ENCODE data around the gene ST6GAL1. TPM values are rescaled to one million over a fixed set of nuclear protein-coding genes. Genes with fewer than 3 reads are reported as not detected.

Gene ST6GAL1
- total RNA-seq, 4 donors from 2014 or later: 18.0 to 32.2 (median 20.9) TPM

DNA sequence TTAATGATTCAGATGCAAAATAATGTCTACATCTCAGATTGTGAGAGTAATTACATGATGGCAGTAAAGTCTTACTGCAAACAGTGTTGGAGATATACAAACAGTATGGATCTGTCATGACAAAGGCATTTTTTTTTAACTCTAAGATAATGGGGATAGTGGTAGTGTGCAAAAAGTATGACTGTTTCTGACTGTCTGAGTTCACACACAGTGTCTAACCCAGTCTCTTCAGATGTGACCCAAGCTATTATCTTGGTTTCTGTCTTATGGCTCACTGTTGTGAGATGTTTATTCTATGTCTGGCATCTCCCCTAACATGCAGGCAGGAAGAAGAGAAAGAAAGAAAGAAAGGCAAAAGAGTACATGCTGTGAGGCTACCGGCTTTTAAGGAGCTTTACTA, 191.9 kb downstream of the ST6GAL1 start:
- no peak for ATAC-seq
- Histone ChIP-seq H3K4me1 (no peaks in the 10 kb centered on the region), H3K9me3 (no peaks in the 10 kb centered on the region), H3K4me3 (no peak overlapping the region), H3K27me3 (no peaks in the 10 kb centered on the region), H3K27ac (no peak overlapping the region), H3K36me3 (peaks cover 0 to 9% of the 10 kb centered on the region in 2 donors)
- TF ChIP-seq, protein P1, sequence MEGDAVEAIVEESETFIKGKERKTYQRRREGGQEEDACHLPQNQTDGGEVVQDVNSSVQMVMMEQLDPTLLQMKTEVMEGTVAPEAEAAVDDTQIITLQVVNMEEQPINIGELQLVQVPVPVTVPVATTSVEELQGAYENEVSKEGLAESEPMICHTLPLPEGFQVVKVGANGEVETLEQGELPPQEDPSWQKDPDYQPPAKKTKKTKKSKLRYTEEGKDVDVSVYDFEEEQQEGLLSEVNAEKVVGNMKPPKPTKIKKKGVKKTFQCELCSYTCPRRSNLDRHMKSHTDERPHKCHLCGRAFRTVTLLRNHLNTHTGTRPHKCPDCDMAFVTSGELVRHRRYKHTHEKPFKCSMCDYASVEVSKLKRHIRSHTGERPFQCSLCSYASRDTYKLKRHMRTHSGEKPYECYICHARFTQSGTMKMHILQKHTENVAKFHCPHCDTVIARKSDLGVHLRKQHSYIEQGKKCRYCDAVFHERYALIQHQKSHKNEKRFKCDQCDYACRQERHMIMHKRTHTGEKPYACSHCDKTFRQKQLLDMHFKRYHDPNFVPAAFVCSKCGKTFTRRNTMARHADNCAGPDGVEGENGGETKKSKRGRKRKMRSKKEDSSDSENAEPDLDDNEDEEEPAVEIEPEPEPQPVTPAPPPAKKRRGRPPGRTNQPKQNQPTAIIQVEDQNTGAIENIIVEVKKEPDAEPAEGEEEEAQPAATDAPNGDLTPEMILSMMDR (IDR thresholded peaks at IDR 0.05): no peak
- TF ChIP-seq POLR2AphosphoS5 (IDR thresholded peaks at IDR 0.05): no peak
- no peak for TF ChIP-seq POLR2A (IDR thresholded peaks at IDR 0.05)
- no peak for TF ChIP-seq EP300 (IDR thresholded peaks at IDR 0.05)
- WGBS, 2 donors (ENCODE audit: low coverage in 1 of 2): 71 to 100% methylated on average over 1 of the region's 1 CpG

DNA sequence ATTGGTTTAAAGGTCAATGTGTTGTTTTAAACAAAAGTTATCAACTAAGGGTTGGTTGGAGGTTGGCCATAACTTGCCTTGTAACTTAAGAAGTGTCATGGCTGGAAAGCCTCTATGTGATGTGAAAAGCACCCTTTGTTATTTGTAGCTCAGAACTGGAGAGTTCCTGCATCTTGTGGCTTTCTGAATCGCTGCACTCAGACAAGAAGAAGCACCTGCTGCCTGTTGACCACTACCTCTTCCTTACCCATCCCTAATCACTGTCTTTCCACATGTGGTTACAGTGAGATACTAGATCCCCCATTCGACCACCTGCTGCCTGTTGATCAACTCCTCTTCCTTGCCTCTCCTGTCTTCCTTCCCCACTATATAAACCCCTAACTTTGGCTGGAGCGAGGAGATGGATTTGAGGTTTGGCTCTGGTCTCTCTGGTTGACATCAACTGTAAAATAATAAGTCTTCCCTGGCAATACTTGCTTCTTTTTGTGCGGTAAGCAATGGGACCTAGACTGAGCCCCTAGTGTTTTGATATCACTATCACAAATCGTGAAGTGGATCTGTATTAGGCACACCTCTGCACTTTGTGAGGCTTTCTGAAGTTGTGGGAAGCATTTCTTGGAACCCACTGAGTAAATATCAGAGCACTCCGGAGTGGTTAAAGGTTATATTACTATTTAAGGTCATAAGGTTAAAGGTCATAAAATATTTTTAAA, 195.1 kb downstream of the ST6GAL1 start:
- TF ChIP-seq POLR2A (IDR thresholded peaks at IDR 0.05): no peak
- peaks cover 0 to 9% of the 10 kb centered on the region in 2 donors for H3K36me3 ChIP-seq
- ATAC-seq: no peak
- H3K4me3 ChIP-seq: no peak overlapping the region
- 89% methylated on average over 4 to 5 of the region's 6 CpGs for WGBS, 2 donors (ENCODE audit: low coverage in 1 of 2)
- H3K9me3 ChIP-seq: no peaks in the 10 kb centered on the region
- H3K27ac ChIP-seq: no peak overlapping the region
- H3K27me3 ChIP-seq: no peaks in the 10 kb centered on the region
- no peaks in the 10 kb centered on the region for H3K4me1 ChIP-seq

Other genes starting within 250 kb of the ST6GAL1 start
- gene KNG1, start 213.2 kb upstream of the ST6GAL1 start, total RNA-seq: not detected
- gene EIF4A2, start 146.9 kb upstream of the ST6GAL1 start, total RNA-seq: 100 to 1,000 TPM; 359 to 660 (median 508) TPM
- gene RFC4, start 124.0 kb upstream of the ST6GAL1 start, total RNA-seq: 10 to 100 TPM in 2 of 4 donors, 1 to 10 TPM in 2; 8.1 to 12.2 (median 10.5) TPM
- 10 to 100 TPM in 1 of 4 donors, under 1 TPM in 3; 0.23 to 34.5 (median 0.57) TPM for gene ADIPOQ, start 87.8 kb upstream of the ST6GAL1 start, total RNA-seq
- 1 to 10 TPM; 5.4 to 8.9 (median 7.4) TPM for gene RPL39L, start 209.0 kb downstream of the ST6GAL1 start, total RNA-seq

Measured in gastroesophageal sphincter (tissue), 4 donors.